M059J (cell line): ENCODE data around the gene CCDC77. TPM values are rescaled to one million over a fixed set of nuclear protein-coding genes. Genes with fewer than 3 reads are reported as not detected.
A peak's percentile ranks its signal among the peaks of the same experiment; 100 is the strongest.
"Not testable (repeated sequence)": the region's sequence is repeated elsewhere in the genome, so short reads cannot be mapped to it uniquely, and the experiment has no call there.

Experiments used
- DNase-seq: peaks from one replicate; pipeline ENCODE4 v3.0.0-alpha.2; 2012; ENCODE audit warnings: low read depth
- total RNA-seq: library from RNA; depleted of rRNA; stranded (reverse); fragments of >200 nt; shearing (Covaris generic); gene quantifications from 2 replicates; pipeline ENCODE4 v1.2.3, GENCODE V29; 2014; rRNA removed

CCDC77 gene
- 10.7 and 22.4 TPM in 2 replicates for total RNA-seq

- peak; percentile 89 for DNase-seq
These were observed at the start of gene CCDC77 for GRCh38 chr12:401235-402028. Gene CCDC77 (plus strand): TSS chr12:401644. CDS start chr12:409384, 7,740 bp downstream.

GRCh38 chr12:356276-356988, 45.0 kb upstream of the CCDC77 start:
- peak; percentile 70 for DNase-seq

- no peak for DNase-seq
These were observed 42.4 kb upstream of the CCDC77 start for GRCh38 chr12:359091-359490.

- no peak for DNase-seq
These were observed 34.6 kb upstream of the CCDC77 start for GRCh38 chr12:366820-367219.

- no peak for DNase-seq
These were observed 33.5 kb upstream of the CCDC77 start for GRCh38 chr12:367972-368371.

GRCh38 chr12:370739-371485, 30.5 kb upstream of the CCDC77 start:
- DNase-seq, result not testable (repeated sequence)

GRCh38 chr12:386651-387050, 14.8 kb upstream of the CCDC77 start:
- DNase-seq, result peak; percentile 66

GRCh38 chr12:388012-388411, 13.4 kb upstream of the CCDC77 start:
- DNase-seq, result no peak

GRCh38 chr12:388541-389141, 12.8 kb upstream of the CCDC77 start:
- peak; percentile 34 for DNase-seq

- DNase-seq, result peak; percentile 88
These were observed 12.0 kb upstream of the CCDC77 start, which contains the start of gene KDM5A for GRCh38 chr12:389142-390096. Gene KDM5A (minus strand): TSS chr12:389320. CDS start chr12:389091, 229 bp downstream.

GRCh38 chr12:400828-401227, 616 bp upstream of the CCDC77 start:
- DNase-seq, result no peak

GRCh38 chr12:402029-402389, 565 bp downstream of the CCDC77 start:
- DNase-seq, result peak; percentile 41

GRCh38 chr12:414859-415258, 13.4 kb downstream of the CCDC77 start:
- no peak for DNase-seq

- no peak for DNase-seq
These were observed 17.0 kb downstream of the CCDC77 start for GRCh38 chr12:418432-418831.

GRCh38 chr12:422526-422925, 21.1 kb downstream of the CCDC77 start:
- DNase-seq, result no peak

GRCh38 chr12:435737-436136, 34.3 kb downstream of the CCDC77 start:
- DNase-seq, result not testable (repeated sequence)

- peak; percentile 55 for DNase-seq
These were observed 40.9 kb downstream of the CCDC77 start for GRCh38 chr12:442235-442884.

- DNase-seq, result no peak
These were observed 45.7 kb downstream of the CCDC77 start for GRCh38 chr12:447141-447540.

GRCh38 chr12:449203-449602, 47.8 kb downstream of the CCDC77 start:
- DNase-seq, result no peak

- DNase-seq, result no peak
These were observed 49.0 kb downstream of the CCDC77 start for GRCh38 chr12:450438-450837.
